ENCODE results near the gene ELOB. TPM values are rescaled to one million over a fixed set of nuclear protein-coding genes. Genes with fewer than 3 reads are reported as not detected.

The ELOB gene
- total and polyA plus RNA-seq, 10 of the 15 experiments (the other 5 are each of a cell fraction or from before 2014, with no cell fraction given) = 86.9 to 823 (median 263) TPM

DNA sequence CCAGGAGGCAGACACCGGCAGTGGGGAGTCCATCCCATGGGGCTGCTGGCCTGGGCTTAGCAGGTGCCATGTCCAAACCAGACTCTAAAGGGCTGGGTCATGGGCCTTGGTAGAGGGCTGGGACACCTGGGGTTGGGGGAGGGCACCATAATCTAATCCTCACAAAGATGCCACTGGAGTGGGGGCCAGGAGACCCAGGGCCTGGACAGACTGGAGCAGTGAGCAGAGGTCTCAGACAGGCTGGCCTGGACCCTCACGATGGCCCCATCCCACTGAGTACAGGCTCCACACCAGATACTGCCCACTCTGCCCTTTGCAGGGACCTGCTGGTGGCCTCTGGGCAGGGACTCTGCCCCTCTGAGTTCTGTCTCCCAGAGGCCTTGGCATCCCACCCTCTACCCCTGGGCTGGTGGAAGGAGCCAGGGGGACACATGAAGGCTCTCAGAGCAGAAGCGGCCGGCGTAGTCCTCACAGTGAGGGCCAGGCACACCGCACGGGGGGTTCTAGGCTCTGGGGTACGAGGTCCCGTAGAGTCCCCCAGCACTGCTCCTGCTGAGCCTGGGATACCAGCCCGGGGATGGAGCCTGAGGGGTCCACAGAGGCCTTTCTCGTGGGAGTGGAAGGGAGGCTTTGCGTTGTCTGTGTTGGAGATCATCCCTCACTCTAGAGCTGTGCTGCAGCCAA lies 34.6 kb downstream of the ELOB start:
- in situ Hi-C loops (cut with MboI) (no loop called here), intact Hi-C loops (cut with micrococcal nuclease; ENCODE audit: unreplicated experiment) (no loop called here)
- ChIA-PET POLR2A (no interaction called here), RAD21 (ENCODE audit: unreplicated experiment) (no interaction called here), CTCF (no interaction called here), SMC1A (ENCODE audit: uncharacterized antibody, unreplicated experiment) (no interaction called here)
- Histone ChIP-seq H3K27ac (ENCODE audit: control insufficient read depth, insufficient read depth) (no peak overlapping the region), H3K9ac (ENCODE audit: control insufficient read depth, insufficient read depth, low read length) (no peak overlapping the region), H3K27me3 (replicated peaks in 1 of 2; ENCODE audit: control insufficient read depth in 2 of 2, insufficient read depth in 2 of 2, low read length in 1 of 2) (no peaks in the 10 kb centered on the region), H3K4me2 (ENCODE audit: control insufficient read depth, insufficient read depth) (no peak overlapping the region), H3K4me3 (no peak overlapping the region), H3K36me3 (ENCODE audit: control insufficient read depth in 2 of 2, insufficient read depth in 2 of 2, low read length in 1 of 2) (no peaks in the 10 kb centered on the region), H4K20me1 (ENCODE audit: control insufficient read depth, insufficient read depth) (no peaks in the 10 kb centered on the region; the same call in 1 of the 2 replicates), H3K79me2 (ENCODE audit: control insufficient read depth, insufficient read depth, low read length) (no peaks in the 10 kb centered on the region), H2AFZ (ENCODE audit: control insufficient read depth, low read depth, low read length) (no peak overlapping the region), H3K4me1 (ENCODE audit: control insufficient read depth, insufficient read depth, low read length) (no peaks in the 10 kb centered on the region), H3K9me3 (replicated peaks; ENCODE audit: control insufficient read depth, insufficient read depth, low read length) (no peaks in the 10 kb centered on the region)
- WGBS (ENCODE audit: insufficient coverage, insufficient replicate concordance, low lambda C conversion rate, missing lambda C conversion rate) = 55% methylated on average over 12 of the region's 12 CpGs
- BruUV-seq (replicated peaks) = no TSS peak
- DNase-seq (ENCODE audit: low read depth, low spot score) (no peak), ATAC-seq (no peak), FAIRE-seq (no peak)
- TF ChIP-seq SP1 (IDR thresholded peaks at IDR 0.05; ENCODE audit: low read depth, low read length) (no peak), BACH1 (IDR thresholded peaks at IDR 0.05; ENCODE audit: borderline replicate concordance) (no peak), CBFB (IDR thresholded peaks at IDR 0.05; ENCODE audit: low read depth) (no peak), SMAD1 (IDR thresholded peaks at IDR 0.05; ENCODE audit: low read depth, partially characterized antibody) (no peak), IRF5 (IDR thresholded peaks at IDR 0.05; ENCODE audit: borderline replicate concordance) (no peak), ZNF217 (IDR thresholded peaks at IDR 0.05) (no peak), SRF (IDR thresholded peaks at IDR 0.05; ENCODE audit: low read depth in 2 of 2, low read length in 2 of 2) (no peak), ZZZ3 (IDR thresholded peaks at IDR 0.05; ENCODE audit: control insufficient read depth, insufficient read length, low read depth) (no peak), CHD2 (IDR thresholded peaks at IDR 0.05; ENCODE audit: borderline replicate concordance, low read depth, low read length) (no peak), TCF3 (IDR thresholded peaks at IDR 0.05; ENCODE audit: borderline replicate concordance, insufficient read depth, low read depth, low read length) (no peak), PAX5 (IDR thresholded peaks at IDR 0.05; ENCODE audit: borderline replicate concordance, low read depth, low read length) (no peak), GABPA (IDR thresholded peaks at IDR 0.05; ENCODE audit: low read depth) (no peak), IRF3 (IDR thresholded peaks at IDR 0.05) (no peak), NBN (IDR thresholded peaks at IDR 0.05) (no peak), MAX (IDR thresholded peaks at IDR 0.05; ENCODE audit: low read depth, low read length) (no peak), RELA (IDR thresholded peaks at IDR 0.05; ENCODE audit: borderline replicate concordance, partially characterized antibody) (no peak)
- TF ChIP-seq, protein P1, sequence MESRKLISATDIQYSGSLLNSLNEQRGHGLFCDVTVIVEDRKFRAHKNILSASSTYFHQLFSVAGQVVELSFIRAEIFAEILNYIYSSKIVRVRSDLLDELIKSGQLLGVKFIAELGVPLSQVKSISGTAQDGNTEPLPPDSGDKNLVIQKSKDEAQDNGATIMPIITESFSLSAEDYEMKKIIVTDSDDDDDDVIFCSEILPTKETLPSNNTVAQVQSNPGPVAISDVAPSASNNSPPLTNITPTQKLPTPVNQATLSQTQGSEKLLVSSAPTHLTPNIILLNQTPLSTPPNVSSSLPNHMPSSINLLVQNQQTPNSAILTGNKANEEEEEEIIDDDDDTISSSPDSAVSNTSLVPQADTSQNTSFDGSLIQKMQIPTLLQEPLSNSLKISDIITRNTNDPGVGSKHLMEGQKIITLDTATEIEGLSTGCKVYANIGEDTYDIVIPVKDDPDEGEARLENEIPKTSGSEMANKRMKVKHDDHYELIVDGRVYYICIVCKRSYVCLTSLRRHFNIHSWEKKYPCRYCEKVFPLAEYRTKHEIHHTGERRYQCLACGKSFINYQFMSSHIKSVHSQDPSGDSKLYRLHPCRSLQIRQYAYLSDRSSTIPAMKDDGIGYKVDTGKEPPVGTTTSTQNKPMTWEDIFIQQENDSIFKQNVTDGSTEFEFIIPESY (IDR thresholded peaks at IDR 0.05) = no peak
